Esophagus squamous epithelium (tissue), 4 donors: Measurements from ENCODE around the gene MEGF10.

Experiments
- CTCF ChIP-seq, 6 experiments: fragments of 450-650 bp in 4 of 6; fragments of 200-600 bp in 2 of 6; sonication (generic) in 2 of 6; IDR thresholded peaks; one replicate each; pipeline ENCODE4 v1.5.1; 2016 to 2019; ENCODE audit warnings: antibody characterized with exemption in 6 of 6, mild to moderate bottlenecking in 4 of 6, moderate library complexity in 4 of 6
- POLR2A ChIP-seq, 4 donors: fragments of 450-650 bp; IDR thresholded peaks; one replicate each; pipeline ENCODE4 v1.6.1; 2017; ENCODE audit warnings: antibody characterized with exemption in 4 of 4, mild to moderate bottlenecking in 4 of 4, moderate library complexity in 3 of 4

- TF ChIP-seq CTCF (IDR thresholded peaks at IDR 0.05) (no peak), POLR2A (IDR thresholded peaks at IDR 0.05) (no peak)
Measured at GRCh38 chr5:127352068-127352467, 61.5 kb downstream of the MEGF10 start.
